HG03565 (cell line): ENCODE results near the gene LDB2.
"Not testable (repeated sequence)": the region's sequence is repeated elsewhere in the genome, so short reads cannot be mapped to it uniquely, and the experiment has no call there.

ENCODE experiments used
- ATAC-seq: cut with Tn5 transposase; IDR thresholded peaks from one replicate; pipeline ENCODE4 v1.9.1; 2021; ENCODE audit warnings: mild to moderate bottlenecking, moderate library complexity; ENCODE audit not compliant: unreplicated experiment

The LDB2 gene

GRCh38 chr4:16579866-16580265 lies 318.6 kb downstream of the LDB2 start:
- ATAC-seq: no peak

- ATAC-seq: no peak
Measured at GRCh38 chr4:16577177-16577576, 321.3 kb downstream of the LDB2 start.

- ATAC-seq: no peak
Measured at GRCh38 chr4:16574981-16575380, 323.5 kb downstream of the LDB2 start.

GRCh38 chr4:16573739-16574138 lies 324.7 kb downstream of the LDB2 start:
- ATAC-seq: no peak

GRCh38 chr4:16573206-16573605 lies 325.2 kb downstream of the LDB2 start:
- ATAC-seq: no peak

- ATAC-seq: no peak
Measured at GRCh38 chr4:16572631-16573030, 325.8 kb downstream of the LDB2 start.

GRCh38 chr4:16572161-16572560 lies 326.3 kb downstream of the LDB2 start:
- no peak for ATAC-seq

- no peak for ATAC-seq
Measured at GRCh38 chr4:16569790-16570189, 328.7 kb downstream of the LDB2 start.

GRCh38 chr4:16557316-16557715 lies 341.1 kb downstream of the LDB2 start:
- not testable (repeated sequence) for ATAC-seq

GRCh38 chr4:16555156-16555555 lies 343.3 kb downstream of the LDB2 start:
- no peak for ATAC-seq

GRCh38 chr4:16550531-16550930 lies 347.9 kb downstream of the LDB2 start:
- ATAC-seq: no peak

GRCh38 chr4:16545656-16546055 lies 352.8 kb downstream of the LDB2 start:
- no peak for ATAC-seq

- no peak for ATAC-seq
Measured at GRCh38 chr4:16544869-16545268, 353.6 kb downstream of the LDB2 start.

GRCh38 chr4:16544251-16544721 lies 354.2 kb downstream of the LDB2 start:
- ATAC-seq: no peak

- no peak for ATAC-seq
Measured at GRCh38 chr4:16537926-16538325, 360.5 kb downstream of the LDB2 start.

GRCh38 chr4:16532240-16532970 lies 366.0 kb downstream of the LDB2 start:
- ATAC-seq: no peak

- no peak for ATAC-seq
Measured at GRCh38 chr4:16530688-16531635, 367.5 kb downstream of the LDB2 start.

- no peak for ATAC-seq
Measured at GRCh38 chr4:16524911-16525554, 373.4 kb downstream of the LDB2 start.

- no peak for ATAC-seq
Measured at GRCh38 chr4:16524406-16524805, 374.0 kb downstream of the LDB2 start.

- not testable (repeated sequence) for ATAC-seq
Measured at GRCh38 chr4:16523526-16523925, 374.9 kb downstream of the LDB2 start.

- ATAC-seq: no peak
Measured at GRCh38 chr4:16521156-16521915, 377.1 kb downstream of the LDB2 start.
